ENCODE measurements around the gene FOSL1. TPM values are rescaled to one million over a fixed set of nuclear protein-coding genes. Genes with fewer than 3 reads are reported as not detected.

Gene FOSL1
- total and polyA plus RNA-seq, 2 donors (not counting 3 experiments of a cell fraction or from before 2014, with no cell fraction given) = 18.1 to 53.8 TPM

- Histone ChIP-seq H3K36me3 (ENCODE audit: control insufficient read depth in 2 of 2, extremely low read depth in 1 of 2, insufficient read depth in 2 of 2, low read length in 2 of 2) (peaks cover 4 to 30% of the 10 kb centered on the region in 2 experiments), H3K27me3 (ENCODE audit: control insufficient read depth in 2 of 2, insufficient read depth in 2 of 2, low read length in 2 of 2) (no peaks in the 10 kb centered on the region), H3K4me2 (ENCODE audit: insufficient read depth, low read length) (no peak overlapping the region), H3K4me3 (replicated peaks in 1 of 3; ENCODE audit: insufficient read depth in 1 of 3, low read depth in 1 of 3, low read length in 3 of 3) (no peak overlapping the region), H3K4me1 (ENCODE audit: control insufficient read depth, extremely low read depth, insufficient read depth, low read length) (peaks cover 28% of the 10 kb centered on the region), H2AFZ (ENCODE audit: low read depth, low read length) (no peak overlapping the region), H4K20me1 (replicated peaks; ENCODE audit: control insufficient read depth, extremely low read depth, insufficient read depth, low read length) (no peaks in the 10 kb centered on the region), H3K79me2 (ENCODE audit: control insufficient read depth, insufficient read depth, low read length) (peaks cover 11% of the 10 kb centered on the region), H3K9me3 (replicated peaks; ENCODE audit: control insufficient read depth, insufficient read depth, low read length) (no peaks in the 10 kb centered on the region), H3K27ac (ENCODE audit: insufficient read depth, low read depth, low read length) (no peak overlapping the region), H3K9ac (replicated peaks; ENCODE audit: extremely low read depth, insufficient read depth, low read length) (no peak overlapping the region), H3K9me1 (replicated peaks; ENCODE audit: control insufficient read depth, extremely low read depth, insufficient read depth, low read length) (no peaks in the 10 kb centered on the region)
- ChIA-PET CTCF (interaction anchor here (0.6 to 3.4 kb wide), 50 partner anchors 8 to 345 kb away, joined by 3 to 115 read pairs (median 5); partner anchors contain the start of genes AP5B1, BANF1, CFL1 and EFEMP2), POLR2A (interaction anchor here (1.1 to 1.9 kb wide), 3 partner anchors 15 to 26 kb away, joined by 3 to 17 read pairs (median 4); partner anchors contain the start of genes CFL1, FOSL1 and MUS81)
- TF ChIP-seq MAX (IDR thresholded peaks at IDR 0.05; ENCODE audit: insufficient read depth, insufficient read length) (no peak), POLR2AphosphoS5 (IDR thresholded peaks at IDR 0.05; ENCODE audit: insufficient read depth, low read depth, low read length) (no peak), GATA2 (IDR thresholded peaks at IDR 0.05; ENCODE audit: insufficient read depth, insufficient read length, low read depth, low read length) (no peak), MYC (IDR thresholded peaks at IDR 0.05; ENCODE audit: low read depth, low read length) (no peak), JUN (IDR thresholded peaks at IDR 0.05; ENCODE audit: borderline replicate concordance, insufficient read depth, insufficient read length, low read depth) (no peak), POLR2A (IDR thresholded peaks at IDR 0.05; ENCODE audit: low read depth, low read length) (no peak), CTCF (IDR thresholded peaks at IDR 0.05; ENCODE audit: extremely low read depth in 1 of 2, insufficient read depth in 1 of 2, low read depth in 1 of 2, low read length in 2 of 2) (no peak), FOS (IDR thresholded peaks at IDR 0.05; ENCODE audit: borderline replicate concordance, insufficient read depth, low read length) (no peak), EZH2 (IDR thresholded peaks at IDR 0.05; ENCODE audit: borderline replicate concordance, low read depth, low read length, severe bottlenecking) (no peak)
- BruUV-seq (replicated peaks) = no TSS peak
- FAIRE-seq (no peak), DNase-seq (ENCODE audit: low read depth, low spot score) (no peak)
- intact Hi-C loops (cut with micrococcal nuclease) (loop anchor here (5.0 kb wide), 1 partner anchor 47 kb away; no protein-coding TSS in a partner anchor), dilution Hi-C loops (cut with MboI; ENCODE audit: extremely low pct_ligation_motif_present, low sequenced_read_pairs) (no loop called here)
These were observed 15.0 kb downstream of the FOSL1 start for GRCh38 chr11:65885231-65885630.

Measured in endothelial cell of umbilical vein (primary cell).